HTERT RPE-1 (cell line): ENCODE results near the gene DPF1.
"Not testable (repeated sequence)": the region's sequence is repeated elsewhere in the genome, so short reads cannot be mapped to it uniquely, and the experiment has no call there.

ENCODE experiments used
- in situ Hi-C: fragments of 300-500 bp; cut with MboI; formaldehyde crosslinking; loops from 4 replicates; pipeline ENCODE4 v1.14.3; 2020; ENCODE audit warnings: low sequenced_read_pairs

The DPF1 gene

DNA sequence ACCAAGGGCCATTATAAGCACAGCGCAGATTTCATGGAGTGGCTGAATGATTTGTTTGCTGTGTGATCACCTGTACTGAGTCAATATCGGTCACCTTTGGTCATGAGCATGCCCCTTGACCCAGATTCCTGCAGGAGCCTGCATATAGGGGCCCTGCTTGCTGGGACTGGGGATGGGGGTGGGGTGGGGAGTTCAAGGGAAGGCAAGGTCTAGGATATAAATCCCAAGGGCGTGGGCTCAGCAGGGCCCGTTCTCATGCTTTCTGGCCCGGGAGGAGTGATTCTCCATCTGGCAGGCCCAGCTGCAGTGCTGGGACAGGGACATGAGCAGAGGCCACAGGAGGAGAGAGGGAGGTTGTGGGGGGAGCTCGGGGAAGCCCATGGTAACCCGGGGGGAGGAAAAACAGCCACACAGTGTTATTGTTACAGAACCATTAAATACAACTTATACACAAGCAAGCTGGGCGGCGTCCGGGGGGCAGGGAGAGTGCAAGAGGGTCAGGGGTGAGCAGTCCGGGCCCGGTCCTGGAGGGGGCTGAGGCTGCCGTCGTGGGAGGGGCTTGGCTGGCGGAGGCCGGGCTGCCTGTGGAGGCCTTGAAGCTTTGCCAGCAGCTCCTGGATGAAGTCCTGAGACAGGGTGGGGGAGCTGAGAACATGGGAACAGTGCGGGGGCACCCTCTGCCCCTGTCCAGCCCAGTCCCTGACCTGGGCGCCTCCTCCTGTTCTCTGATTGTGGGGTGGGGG is 27.0 kb upstream of the DPF1 start:
- in situ Hi-C loops = no loop called here

DNA sequence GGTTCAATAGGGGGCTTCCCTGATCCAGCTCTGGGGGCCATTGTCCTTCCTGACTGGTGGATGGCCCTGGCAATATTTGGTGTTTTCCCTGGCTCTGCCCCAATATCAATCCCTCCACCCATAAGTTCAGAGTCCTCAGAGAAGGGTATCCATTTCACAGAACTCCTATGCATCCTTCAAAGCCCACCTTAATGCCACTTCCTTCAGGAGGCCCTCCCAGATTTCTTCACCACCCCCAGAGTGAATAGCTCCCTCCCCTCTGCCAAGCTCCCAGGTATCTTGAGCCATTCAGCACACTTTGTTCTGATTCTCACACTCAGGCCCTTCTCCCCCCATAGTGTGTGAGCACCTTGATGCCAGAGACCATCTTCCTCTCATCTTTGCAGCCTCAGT is 26.4 kb upstream of the DPF1 start:
- in situ Hi-C loops = no loop called here

DNA sequence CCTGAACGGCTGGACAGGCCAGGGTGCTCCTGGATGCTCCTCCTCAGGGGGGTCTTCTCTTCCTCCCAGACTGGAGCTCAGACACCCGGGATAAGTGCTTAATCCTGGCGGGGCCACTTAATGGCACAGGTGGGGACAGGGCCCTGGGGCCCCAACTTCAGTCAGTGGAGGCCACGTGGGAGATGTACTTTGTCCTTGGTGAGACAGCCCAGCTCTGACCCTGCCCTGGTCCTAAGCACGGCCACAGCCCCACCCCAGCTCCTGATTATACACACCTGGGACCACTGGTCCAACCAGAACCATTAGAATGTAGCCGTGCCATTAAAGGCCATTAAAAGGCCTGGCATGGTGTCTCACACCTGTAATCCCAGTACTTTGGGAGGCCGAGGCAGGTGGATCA is 24.4 kb upstream of the DPF1 start:
- in situ Hi-C loops = no loop called here

DNA sequence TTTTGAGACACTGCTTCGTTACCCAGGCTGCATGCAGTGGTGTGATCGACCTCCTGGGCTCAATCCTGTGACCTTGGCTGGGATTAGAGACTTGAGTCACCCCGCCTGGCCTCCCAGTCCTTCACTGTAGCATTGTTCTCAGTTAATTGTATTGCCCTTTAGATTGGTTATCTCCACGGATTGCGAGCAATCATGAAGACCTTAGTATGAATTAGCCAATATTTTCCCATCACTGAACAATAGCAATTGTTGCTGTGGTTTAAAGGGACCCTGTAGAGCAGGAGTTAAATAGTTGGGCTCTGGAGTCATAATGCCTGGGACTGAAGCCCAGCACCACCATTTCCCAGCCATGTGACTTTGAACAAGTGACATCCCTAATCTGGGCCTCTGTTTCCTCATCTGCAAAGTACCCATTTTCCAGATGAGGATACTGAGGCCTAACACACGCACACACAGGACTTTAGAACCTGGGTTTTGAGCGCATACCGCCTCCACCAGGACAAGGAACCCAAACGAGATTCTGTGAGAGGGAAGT is 23.8 kb upstream of the DPF1 start:
- in situ Hi-C loops = no loop called here

DNA sequence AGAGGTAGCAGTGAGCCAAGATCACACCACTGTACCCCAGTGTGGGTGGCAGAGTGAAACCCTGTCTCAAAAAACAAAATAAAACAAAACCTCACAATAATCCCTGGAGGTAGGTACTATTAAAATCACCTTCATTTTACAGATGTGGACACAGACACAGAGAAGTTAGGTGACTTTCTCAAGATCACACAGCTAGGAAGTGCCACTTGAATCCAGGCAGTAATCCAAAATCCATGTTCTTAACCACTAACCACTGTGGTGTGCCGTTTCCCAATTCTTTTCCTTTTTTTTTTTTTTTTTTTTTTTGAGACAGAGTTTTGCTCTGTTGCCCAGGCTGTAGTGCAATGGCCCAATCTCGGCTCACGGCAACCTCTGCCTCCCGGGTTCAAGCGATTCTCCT is 23.1 kb upstream of the DPF1 start:
- in situ Hi-C loops = no loop called here

DNA sequence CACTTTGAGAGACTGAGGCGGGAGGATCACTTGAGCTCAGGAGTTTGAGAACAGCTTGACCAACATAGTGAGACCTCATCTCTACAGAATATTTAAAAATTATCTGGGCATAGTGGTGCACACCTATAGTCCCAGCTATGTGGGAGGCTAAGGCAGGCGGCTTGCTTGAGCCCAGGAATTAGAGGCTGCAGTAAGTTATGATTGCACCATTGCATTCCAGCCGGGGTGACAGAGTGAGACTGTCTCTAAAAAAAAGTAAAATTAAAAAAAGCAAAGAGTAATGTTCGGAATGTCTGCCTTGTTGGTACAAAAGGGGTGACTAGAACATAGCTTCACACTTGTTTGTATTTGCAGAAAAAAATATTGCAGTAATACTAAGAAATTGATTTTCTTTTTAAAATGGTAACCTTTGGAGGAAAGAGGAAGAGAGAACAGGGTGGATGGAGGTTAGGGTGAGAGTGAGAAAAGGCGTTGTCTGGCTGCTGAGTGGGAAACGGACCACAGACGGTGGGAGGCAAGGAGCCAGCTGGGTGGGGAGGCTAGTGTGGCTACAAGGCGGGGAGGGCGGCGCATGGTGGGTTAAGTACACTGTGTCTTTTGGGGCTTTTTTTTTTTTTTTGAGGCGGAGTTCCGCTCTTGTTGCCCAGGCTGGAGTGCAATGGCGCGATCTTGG is 21.9 kb upstream of the DPF1 start:
- in situ Hi-C loops = no loop called here

DNA sequence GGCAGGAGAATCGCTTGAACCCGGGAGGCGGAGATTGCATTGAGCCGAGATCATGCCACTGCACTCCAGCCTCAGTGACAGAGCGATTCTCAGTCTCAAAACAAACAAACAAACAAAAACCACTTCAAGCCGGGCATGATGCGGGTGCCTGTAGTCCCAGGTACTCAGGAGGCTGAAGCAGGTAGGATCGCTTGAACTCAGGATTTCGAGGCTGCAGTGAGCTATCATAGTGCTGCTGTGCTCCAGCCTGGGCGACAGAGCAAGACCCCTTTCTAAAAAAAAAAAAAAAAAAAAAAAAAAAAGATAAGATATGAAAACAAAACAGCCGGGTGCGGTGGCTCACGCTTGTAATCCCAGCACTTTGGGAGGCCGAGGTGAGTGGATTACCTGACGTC is 19.3 kb upstream of the DPF1 start:
- in situ Hi-C loops = no loop called here

DNA sequence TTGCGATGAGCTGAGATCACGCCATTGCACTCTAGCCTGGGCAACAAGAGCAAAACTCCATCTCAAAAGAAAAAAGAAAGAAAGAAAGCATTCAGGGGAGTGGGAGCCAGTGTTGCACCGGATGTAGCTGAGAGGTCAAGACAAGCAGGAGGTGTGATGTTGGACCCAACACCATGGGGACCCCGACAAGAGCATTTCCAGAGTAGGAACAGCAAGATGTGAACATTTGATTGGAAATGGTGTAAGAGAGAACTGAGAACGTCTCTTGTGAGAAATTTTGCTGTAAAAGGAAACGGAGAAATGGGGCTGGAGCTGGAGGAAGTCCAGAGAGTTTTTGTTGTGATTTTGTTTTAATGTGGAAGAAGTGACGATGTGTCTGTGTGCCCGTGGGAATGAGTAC is 15.8 kb upstream of the DPF1 start:
- in situ Hi-C loops = no loop called here

DNA sequence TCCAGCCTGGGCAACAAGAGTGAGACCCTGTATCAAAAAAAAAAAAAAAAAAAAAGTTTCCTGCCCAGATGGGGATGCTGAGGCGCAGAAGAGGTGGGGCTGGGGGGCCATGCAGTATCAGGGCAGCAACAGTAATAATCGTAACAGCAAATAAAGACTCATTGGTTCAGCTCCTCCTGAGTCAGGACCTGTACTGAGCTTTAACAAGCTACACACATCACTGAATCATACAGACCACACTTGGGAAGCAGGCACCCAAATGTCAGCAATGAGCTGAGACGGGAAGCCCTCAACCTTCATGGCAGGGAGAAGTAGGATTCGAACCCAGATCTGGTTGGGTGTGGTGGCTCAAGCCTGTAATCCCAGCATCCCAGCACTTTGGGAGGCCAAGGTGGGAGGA is 10.6 kb upstream of the DPF1 start:
- in situ Hi-C loops = no loop called here

DNA sequence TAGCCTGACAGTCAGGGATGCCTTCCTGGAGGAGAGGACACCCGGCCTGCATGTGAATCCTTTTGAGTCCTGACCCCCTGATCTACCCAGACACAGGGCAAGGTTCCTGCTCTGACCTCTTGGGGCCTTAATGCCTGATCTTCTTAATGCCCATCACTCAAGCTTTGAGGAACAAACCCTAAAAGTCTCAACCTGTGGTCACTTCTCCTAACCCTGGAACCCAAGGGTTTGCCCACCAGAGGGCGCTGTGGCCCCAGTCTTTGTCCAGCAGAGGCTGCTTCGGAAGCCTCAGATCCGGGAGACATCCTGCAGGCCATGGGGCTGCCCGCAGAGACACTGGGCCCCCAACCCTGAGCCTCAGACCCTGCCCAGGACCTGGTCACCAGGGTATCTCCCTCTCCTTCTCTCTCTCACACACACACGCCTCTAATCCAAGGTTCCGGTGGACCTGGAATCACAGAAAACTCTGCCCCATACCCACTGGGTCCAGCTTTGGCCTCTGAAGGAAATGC is 9.8 kb upstream of the DPF1 start:
- in situ Hi-C loops = no loop called here

DNA sequence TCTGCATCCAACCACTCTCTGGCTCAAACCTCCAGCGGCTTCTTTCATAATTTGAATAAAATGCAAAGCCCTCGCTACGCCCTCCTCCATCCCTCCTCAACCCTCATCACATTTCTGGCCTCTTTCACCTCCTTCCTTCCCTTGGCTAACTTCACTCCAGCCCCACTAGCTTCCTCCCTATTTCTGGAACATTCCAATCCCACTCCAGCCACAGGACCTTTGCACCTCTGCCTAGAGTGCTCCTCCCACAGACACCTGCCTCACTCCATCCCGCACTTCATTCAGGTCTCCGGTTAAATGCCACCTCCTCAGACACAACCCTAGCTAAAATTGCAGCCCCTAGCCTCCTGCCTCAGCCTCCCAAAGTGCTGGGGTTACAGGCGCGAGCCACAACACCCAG is 7.9 kb upstream of the DPF1 start:
- in situ Hi-C loops = no loop called here

DNA sequence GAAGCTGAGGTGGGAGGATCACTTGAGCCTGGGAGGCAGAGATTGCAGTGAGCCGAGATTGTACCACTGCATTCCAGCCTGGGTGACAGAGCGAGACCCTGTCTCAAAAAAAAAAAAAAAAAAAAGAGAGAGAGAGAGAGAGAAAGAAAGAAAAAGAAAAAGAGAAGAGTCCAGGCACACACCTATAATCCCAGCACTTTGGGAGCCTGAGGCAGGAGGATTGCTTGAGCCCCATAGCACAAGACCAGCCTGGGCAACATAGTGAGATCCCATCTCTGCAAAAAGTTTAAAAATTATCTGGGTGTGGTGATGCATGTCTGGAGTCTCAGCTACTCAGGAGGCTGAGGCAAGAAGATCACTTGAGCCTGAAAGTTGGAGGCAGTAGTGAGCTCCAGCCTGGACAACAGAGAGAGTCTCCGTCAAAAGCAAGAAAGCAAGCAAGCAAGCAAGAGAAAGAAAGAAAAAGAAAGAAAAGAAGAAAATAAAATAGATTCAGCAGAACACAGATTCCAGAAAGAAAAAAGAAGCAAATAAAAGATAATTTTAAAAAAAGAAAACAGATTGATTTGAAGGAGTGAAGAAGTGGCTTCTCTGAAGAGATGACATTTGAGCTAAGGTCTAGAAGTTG is 6.6 kb upstream of the DPF1 start:
- in situ Hi-C loops = not testable (repeated sequence)

DNA sequence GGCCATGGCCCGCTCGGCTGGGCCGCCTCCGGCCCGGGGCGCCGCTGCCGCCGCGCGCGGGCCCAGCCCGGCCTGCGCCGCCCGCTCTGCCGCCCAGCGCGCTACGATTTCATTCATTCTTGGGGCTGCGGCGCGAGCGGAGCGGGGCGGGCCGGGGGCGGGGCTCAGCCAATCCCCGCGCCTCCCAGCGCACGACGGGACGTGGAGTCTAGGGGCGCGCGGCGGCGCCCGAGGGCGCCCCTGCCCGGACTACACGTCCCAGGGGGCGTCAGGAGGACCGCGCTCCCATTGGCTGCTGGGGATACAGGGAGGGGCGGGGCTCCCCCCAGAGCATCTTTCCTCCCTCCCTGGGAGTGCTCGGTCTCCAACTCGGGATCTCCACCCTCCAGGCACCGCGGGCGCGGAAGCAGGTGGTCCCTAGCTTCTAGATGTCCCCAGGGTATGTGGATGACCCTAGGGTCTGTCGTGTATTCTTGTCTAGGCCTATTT is 5.6 kb upstream of the DPF1 start:
- in situ Hi-C loops = no loop called here

DNA sequence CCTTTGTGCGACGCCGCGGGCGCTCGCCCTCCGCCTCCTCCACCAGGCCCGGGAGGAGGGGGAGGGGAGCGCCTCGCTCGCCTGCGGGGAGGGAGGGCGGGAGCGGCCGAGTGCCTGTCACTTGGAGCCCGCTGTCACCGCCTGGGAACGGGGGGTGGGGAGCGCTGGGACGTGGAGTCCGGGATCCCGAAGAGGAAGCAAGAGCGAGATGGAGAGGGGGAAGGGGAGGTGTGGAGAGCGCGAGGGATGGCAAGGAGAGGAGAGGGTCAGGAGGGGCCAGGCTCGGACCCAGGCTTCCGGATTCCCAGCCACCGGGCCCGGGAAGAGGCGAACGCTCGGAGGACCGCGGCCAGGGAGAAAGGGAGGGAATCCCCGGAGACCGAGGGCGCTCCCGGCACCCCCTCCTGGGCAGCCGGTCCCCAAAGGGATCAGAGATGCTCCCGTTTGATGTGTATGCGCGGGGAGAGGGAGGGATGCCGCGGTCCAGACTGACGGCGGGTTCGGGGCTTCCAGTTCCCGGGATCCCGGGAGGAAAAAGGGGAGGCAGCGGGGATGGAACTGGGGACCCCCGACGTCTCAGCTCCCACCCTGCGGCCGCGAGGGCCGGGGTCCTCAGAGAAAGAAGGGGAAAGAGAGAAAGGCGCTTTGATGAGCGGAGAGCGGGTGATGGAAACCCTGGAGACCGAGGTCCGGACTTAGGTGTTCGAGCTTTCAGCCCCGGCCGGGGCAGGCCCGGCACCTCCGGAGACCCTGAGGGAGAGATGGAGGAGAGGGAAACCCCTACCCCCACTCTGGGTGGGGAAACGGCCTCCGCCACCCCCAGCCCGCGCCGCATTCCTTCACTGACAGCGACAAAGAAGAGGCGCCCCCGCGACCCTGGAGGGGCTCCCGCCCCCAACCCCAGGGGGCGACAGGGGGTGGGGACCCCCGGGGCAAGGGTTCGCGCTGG is 4.7 kb upstream of the DPF1 start:
- in situ Hi-C loops = no loop called here

DNA sequence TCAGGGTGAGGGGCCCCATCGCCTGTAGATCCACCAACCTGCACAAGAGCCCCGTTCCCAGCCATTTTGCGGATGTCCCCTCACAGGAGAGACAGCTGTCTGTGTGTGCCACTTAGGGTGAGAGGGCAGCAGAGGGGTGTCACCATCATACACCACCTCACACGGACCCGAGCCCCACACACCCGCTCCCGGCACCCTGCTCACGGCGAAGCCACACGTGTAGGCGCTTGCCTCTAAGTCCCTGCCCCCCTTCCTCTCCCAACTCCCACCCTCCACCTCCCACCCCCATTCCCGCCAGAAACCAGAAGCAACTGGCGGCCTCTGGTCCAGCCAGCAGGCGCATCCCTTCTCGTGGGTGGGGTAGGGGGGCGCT is 4.0 kb upstream of the DPF1 start:
- in situ Hi-C loops = no loop called here

DNA sequence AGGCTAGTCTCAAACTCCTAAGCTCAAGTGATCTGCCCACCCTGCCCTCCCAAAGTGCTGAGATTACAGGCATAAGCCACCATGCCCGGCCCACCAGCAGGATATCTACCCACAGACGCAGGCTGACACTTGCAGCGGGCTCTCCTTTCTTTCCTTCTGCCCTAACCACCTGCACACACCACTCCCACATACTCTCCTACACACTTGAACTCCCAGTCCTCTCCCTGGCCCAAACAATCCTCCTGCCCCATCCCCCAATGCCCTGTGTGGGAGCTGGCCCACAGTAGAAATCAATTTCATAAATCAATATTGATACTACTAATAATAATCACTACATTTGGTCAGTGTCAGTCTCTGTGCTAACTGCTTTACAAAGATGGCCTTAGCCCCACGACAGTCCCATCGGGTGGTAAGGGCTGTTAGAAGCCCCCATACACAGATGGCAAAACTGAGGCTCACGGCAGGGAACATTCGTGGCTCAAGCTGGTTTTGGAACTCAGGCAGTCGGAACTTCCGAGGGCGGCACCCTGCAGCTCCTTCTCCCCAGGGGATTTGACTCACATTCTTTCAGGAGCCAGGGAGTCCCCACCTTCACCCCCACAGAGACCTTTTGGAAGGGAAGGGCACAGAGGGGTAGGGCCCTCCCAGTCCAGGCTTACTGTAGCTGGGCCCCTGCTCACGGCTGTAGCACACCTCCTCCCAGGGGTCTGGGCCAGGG is 3.4 kb upstream of the DPF1 start:
- in situ Hi-C loops = no loop called here

DNA sequence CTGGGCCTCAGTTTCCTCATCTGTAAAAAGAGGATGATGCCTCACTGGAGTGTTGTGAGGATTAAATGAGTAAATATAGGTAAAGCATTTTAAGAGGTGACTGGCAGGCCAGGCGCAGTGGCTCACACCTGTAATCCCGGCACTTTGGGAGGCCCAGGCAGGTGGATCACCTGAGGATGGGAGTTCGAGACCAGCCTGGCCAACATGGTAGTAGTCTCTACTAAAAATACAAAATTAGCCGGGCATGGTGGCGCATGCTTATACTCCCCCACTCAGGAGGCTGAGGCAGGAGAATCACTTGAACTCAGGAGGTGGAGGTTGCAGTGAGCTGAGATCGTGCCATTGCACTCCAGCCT is 819 bp upstream of the DPF1 start:
- in situ Hi-C loops = not testable (repeated sequence)

DNA sequence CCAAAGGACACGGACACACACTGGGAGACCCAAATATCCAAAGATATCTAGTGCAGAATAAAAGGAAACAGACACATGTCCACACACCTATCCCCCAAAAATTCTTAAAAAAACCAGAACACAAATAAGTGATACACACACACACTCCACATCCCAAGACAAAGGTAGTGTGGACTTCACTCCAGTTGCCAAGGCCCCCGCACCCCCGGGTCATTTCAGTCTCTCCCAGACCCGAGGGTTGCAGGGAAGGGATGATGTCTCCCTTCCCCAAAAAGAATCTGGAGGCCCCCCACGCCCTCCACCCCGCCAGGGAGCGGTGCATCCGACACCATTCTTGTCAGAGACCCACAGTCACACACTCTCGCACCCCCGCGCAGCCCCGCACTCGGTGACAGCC is 407 bp downstream of the DPF1 start:
- in situ Hi-C loops = no loop called here

DNA sequence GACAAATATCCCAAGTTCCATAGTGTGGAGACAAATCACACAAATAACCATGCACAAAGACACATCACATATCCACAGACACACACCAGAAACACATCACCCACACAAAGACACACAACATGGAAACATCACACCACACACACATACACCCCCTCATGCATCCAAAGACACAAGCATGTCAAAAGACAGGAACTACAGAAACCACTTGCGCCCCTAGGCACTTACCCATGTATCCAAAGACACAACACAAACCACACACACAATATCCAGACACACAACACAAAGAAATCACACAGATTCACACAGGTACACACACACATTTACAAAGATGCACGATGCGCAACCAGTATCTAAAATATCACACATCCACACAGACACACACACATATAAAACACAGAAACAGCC is 901 bp downstream of the DPF1 start:
- in situ Hi-C loops = no loop called here
